GM13977 (cell line): ENCODE measurements around the gene CPS1.

Experiments used
- DNase-seq: peaks from one replicate; pipeline ENCODE4 v3.0.0; 2012; ENCODE audit warnings: low spot score
- in situ Hi-C: fragments of 300-500 bp; cut with MboI; formaldehyde crosslinking; loops from one replicate; pipeline ENCODE4 v1.12.0; 2022; ENCODE audit warnings: low sequenced_read_pairs, low pct_unique_long_range_greater_than_20kb, mixed read lengths, inconsistent platforms; ENCODE audit not compliant: unreplicated experiment
- TF ChIP-seq, protein P1 (sequence below): IDR thresholded peaks from 2 replicates; pipeline ENCODE4 v1.5.1; 2012; ENCODE audit warnings: mild to moderate bottlenecking, control low read depth; ENCODE audit not compliant: insufficient read depth; ENCODE audit errors: extremely low read depth, missing control alignments

Gene CPS1

DNA sequence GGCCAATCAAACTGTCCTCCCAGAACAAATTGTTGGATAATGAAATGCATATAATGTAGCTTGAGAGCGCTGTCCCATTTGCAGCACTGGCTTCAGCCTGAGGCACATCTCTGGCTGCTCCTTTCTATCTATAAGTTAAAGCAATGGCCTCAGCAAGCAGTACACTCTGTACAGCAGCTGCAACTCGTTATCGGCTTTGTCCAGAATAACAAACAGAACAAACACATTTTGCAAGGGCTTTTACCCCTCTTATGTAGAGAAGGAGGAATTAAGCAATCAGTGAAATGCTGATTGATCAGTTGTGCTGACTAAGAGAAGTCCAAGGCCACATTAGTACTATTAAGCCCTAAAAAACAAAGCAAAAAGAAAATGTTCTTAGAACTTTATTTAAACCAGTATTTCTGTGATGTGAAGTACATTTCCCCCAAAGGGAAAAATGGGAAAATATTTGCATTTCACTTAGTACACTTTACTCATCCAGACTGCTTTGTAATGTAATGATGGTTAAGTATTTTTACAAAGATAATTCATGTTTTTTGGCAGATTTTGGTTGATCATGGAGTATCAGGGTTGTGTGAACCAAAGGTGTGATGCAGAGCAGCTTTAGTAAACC lies 15.0 kb upstream of the CPS1 start:
- in situ Hi-C loops, result no loop called here
- TF ChIP-seq, protein P1, sequence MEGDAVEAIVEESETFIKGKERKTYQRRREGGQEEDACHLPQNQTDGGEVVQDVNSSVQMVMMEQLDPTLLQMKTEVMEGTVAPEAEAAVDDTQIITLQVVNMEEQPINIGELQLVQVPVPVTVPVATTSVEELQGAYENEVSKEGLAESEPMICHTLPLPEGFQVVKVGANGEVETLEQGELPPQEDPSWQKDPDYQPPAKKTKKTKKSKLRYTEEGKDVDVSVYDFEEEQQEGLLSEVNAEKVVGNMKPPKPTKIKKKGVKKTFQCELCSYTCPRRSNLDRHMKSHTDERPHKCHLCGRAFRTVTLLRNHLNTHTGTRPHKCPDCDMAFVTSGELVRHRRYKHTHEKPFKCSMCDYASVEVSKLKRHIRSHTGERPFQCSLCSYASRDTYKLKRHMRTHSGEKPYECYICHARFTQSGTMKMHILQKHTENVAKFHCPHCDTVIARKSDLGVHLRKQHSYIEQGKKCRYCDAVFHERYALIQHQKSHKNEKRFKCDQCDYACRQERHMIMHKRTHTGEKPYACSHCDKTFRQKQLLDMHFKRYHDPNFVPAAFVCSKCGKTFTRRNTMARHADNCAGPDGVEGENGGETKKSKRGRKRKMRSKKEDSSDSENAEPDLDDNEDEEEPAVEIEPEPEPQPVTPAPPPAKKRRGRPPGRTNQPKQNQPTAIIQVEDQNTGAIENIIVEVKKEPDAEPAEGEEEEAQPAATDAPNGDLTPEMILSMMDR, result no peak
- no peak for DNase-seq

DNA sequence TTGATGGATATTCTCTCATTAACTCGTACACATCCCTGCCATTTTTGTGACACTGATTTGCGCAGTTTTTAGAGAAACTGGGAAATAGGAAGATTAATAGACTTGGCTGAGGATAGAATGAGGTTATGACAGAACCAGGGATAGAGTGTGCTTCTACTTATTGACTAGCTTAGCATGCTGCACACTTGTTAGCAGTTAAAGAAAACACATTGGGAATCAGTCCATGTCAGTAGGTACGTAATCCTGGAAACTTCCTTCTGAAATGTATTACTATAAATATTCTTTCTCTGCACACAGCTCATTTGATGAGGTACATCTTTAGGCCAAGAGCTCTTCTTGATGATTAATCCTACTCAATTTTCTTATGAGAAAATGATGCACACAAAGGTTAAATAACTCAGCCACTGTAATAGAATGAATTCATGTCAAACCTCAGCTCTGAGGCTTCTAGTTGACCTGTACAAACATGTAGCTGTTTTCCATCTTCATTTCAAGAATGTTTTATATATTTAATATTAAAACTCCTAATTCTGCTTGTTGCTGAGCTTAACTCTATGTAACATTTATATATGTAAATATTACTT lies 12.3 kb upstream of the CPS1 start:
- in situ Hi-C loops, result no loop called here
- TF ChIP-seq, protein P1, result no peak

DNA sequence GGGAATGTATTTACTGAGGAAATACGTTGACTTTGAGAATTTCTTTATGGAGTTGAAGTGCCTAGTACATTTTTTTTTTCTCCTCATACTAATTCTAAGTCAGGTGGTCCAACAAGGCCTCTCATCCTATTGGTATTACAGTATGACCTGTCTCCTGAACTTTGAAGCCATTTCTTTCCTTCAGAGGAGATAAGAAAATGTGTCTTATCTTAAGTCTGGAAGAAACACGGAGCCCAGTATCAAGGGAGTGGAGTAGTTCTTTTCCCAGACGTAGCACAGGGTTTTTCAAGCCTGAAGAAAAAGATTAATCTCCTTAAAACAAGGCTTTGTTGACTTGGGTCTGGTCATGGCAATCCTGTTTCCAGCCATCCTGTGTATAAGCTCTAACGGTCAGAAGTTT lies 11.6 kb upstream of the CPS1 start:
- TF ChIP-seq, protein P1, result no peak
- in situ Hi-C loops, result no loop called here

More for the DNA sequence above, 12.3 kb upstream of the CPS1 start:
- no peak for DNase-seq

DNA sequence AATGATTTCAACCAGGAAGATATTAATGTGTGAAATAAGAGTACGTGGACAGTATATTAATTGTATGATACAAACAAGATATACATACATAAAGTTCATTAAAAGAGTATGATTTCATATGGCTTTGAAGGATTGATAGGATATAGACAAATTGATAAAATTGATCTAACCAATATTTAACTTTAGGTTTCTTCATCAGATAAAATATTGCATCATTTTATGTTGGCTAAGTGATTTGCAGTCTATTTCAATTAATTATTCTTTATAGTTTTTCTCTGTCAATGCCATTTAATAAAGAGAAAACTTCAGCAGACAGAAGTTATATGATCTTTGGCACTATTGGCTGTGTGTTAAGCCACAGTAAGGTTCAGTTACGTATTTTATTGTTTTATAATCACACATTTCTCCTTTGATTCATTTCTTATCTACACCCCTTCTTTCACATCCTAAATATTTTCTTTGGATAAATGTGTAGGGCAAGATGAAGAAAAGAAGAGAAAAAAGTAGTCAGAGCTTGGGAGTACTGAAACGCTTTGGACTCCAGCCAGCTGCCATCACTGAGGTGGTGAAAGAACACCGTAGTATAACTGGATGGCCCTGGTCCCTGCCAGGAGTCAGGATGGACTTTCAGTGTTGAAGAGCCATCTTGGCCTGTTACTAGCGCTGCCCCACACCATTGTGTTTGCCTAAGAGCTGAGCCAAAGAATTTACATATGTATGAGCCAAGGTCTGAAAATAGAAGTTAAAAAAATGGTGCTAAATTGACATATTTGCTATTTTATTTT lies 9.8 kb upstream of the CPS1 start:
- TF ChIP-seq, protein P1, result no peak
- in situ Hi-C loops, result no loop called here
- DNase-seq, result no peak

More for the DNA sequence above, 11.6 kb upstream of the CPS1 start:
- DNase-seq, result no peak

DNA sequence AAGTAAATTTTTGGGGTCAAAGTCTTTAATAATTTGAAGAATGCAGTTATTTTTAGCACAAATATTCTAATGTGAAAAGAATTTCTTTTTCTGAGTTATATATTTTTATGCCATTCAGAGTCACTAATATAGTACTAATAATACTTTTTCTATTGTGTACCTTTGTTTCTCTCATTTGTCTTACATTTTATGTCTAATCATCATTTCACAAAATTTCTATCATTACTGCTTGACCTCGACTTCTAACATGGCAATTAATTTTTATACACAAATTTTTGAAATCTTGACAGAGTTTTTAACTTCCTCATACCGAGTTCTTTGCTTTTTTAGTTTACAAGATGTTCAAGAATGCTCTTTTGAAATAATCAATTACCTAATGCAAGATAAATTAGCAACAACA lies 8.4 kb upstream of the CPS1 start:
- in situ Hi-C loops, result no loop called here
- TF ChIP-seq, protein P1, result no peak
- no peak for DNase-seq

DNA sequence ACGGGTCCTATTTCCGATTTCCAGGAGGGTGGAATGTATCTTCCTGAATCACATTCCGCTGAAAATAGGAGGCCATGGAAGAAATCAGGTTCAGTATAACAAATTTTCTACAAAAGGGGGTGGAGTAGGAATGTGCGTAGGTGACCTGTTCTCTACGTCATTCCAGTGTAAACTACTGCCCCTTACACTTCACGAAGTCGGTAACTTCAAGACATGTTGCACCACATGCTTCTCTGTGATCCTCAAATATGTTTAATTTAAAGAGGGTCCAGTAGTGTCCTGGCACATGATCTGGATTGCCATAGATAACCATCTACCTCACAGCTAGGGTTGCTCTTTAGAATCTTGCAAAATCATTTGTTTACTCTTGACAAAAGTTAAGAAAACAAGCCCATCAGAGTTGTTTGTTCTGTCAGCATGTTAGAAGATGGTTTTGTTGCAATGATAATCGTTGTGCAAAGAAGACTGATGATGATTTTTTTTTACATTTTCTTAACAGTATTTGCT lies 7.5 kb upstream of the CPS1 start:
- in situ Hi-C loops, result no loop called here
- TF ChIP-seq, protein P1, result no peak
- DNase-seq, result no peak
